OCI-M2 (cell line): ENCODE results near the gene PIGN.

Source experiments
- DNase-seq: peaks from one replicate; lab custom pipeline; 2025; ENCODE audit not compliant: unreplicated experiment; lab: John Stamatoyannopoulos, UW

PIGN gene

DNA sequence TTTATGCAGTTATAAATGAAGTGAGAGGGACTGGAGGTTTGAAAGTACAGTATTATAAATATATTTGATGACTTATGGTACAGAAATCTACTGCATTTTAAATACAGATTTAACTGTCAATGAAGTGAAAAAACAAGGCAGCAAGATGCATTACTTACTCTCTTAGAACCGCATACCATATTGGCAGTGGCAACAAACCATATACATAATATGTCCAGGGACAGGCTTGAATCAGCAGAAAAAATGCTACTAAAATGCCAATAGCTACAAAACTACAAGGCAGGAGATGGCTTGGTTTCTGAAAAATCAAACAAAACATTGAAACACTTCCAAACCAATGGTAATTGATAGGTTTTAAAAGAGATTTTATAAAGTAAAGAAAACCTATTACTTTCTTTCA lies 77.2 kb downstream of the PIGN start:
- no peak for DNase-seq

DNA sequence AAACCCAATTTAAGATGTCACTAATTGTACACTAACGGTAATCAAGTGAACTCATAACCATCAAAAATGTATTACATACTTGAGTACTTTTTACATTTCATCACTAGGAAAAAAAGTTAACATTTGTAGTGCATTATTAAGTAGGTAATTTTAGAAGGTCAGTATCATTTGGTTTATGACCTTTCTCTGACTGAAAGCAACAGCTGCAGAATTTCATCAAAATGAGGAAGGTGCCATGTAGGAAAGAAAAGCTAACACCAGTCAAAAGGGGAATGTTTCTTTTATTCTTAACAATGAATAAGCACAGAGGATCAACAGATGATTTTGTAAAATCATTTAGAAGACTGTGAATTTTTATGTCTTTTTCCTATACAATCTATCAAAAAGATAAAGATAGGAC lies 79.0 kb downstream of the PIGN start:
- no peak for DNase-seq

DNA sequence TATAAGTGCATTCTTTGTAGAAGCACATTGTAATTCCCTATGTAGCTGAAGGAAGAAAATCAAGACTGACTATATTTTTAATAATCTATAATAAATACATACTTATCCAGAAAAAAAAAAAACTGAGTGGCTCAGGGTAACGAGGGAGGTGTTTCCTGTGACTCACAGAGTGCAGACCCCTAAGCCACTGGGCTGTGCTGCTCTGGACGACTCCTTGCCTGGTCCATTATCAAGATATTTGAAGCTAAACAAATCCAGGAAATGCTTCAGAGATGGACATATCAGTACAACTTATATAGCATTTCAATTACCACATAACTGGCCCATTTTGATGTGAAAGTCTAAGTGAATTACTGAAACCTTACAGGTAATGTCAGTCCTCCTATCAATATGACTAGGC lies 80.6 kb downstream of the PIGN start:
- no peak for DNase-seq

DNA sequence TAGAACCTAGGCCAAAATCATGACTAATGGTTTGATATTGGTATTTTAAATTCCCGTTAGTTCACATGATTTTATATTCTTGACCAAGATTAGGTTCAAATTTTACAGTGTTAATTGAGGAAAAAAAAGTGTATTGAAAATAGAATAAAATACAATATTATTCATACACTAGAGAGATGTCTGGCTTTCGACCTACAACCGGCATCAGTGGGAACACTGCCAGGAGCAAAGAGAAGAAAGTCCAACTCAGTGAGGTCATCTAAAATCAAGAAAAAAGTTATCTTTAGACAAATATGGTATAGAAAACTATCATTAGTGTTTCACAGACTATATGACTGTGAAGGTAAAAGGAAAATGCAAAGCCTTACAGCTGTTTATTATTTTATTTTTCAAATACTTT lies 81.5 kb downstream of the PIGN start:
- no peak for DNase-seq

DNA sequence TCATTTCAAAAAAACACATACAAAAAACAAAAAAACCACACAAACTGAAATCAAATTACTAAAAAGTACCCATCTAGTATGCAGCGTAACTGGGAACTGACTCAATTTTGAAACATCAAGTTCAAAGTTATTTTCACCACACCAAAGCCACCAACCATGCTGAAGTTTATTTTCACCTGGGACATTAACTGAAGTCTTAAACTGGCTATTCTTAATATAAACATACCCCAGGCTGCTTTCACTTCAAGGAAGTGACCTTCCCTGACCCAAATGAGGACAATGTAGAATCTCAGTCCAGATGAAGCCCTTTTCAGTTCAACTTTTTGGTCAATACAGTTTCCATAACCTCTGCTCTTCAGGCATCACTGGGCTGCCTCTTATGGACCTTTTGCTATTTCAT lies 84.6 kb downstream of the PIGN start:
- no peak for DNase-seq

DNA sequence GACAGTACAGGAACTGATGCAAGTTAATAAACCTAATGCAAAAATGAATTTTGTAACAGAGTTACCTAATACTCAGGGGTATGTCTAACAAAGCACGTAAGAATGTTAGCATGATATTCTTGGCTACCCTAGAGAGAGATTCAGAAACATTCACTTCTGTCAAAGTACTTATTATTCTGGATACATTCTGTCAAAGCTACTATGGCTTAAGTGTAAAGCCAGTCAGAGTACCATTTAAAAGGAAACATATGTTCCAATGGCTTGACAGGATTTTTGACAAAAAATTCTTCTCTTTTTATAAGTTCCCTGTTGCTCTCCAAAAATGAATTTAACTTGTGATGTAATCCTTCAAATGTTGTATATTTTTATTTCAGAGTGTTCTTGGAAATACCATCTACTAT lies 85.5 kb downstream of the PIGN start:
- no peak for DNase-seq

DNA sequence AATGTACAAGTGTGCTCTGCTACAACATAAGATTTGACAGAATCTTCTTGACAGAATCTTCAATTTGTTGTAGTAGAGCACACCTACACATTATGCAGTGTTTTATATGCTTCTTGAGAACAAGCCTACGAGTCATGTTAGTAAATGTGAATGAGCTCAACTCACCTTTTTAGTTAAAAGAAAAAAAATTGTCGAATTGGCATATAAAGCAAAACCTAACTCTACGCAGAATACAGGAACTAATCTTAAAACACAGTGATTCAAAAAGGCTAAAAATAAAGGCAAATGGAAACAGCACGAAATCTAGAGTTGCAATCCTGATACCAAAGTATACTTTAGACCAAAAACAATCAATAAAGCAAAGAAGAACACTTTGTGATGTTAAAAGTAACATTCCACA lies 87.9 kb downstream of the PIGN start:
- no peak for DNase-seq

DNA sequence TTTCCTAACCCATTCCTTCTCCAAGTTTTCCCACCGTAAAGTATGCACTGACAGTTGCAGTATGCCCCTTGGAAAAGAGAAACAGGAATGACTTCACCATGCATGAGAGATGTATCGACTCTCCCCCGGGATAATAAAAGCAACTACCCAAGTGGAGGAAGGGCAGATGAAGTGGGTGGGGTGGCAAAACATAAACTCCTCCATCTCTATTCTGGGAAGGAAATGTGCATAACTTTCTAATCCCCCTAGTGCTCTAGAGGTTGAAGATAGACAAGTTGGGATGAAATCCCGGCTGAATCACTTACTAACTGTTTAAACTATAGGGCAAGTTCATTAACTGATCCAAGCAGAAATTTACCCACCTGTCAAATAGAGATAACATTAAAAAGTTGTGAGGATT lies 89.2 kb downstream of the PIGN start:
- DNase-seq: no peak

DNA sequence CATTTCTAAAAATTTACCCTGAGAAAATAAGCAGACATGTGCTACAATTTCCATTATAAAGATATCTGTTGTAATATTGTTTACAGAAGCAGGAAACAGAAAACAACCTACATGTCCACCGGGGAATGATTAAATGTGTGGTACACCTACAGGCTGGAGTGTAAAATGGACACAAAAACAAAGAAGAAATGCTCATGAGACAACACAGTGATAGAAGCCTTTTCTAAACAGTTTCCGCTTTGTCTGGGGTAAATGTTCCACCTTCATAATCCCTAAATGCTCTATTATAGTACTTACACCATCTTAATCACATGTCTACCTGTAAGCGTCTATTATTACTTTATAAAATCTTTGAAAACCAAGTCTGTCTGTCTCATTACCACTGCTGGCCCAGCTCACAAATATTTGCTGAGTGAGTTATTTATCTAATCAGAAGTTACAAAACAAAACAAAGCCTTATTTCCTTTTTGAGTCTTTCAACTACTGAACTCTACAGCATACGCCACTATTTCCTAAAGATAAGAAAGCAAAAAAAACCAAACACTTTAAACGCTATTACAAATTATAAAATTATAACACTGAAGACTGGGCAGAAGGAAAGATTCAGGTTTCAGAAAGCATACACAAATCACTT lies 95.3 kb downstream of the PIGN start:
- DNase-seq: no peak

DNA sequence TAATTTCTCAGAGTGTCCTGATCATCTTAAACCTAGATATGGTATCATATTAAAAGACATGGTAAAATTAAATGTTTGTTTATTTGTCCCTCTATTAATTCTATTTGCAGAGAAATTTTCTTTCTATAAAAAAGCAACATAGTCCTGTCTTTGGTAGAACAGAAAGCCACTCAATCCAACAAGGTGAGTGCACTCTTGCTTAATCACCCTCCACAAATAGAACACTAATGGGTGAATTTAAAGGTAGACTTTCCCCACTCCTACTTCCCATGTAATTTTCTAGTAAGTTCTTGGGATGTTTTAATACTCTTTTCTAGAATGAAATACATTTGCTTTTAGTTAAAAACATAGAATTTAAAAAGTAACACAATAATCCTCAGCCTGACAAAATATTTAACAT lies 97.7 kb downstream of the PIGN start:
- DNase-seq: no peak

DNA sequence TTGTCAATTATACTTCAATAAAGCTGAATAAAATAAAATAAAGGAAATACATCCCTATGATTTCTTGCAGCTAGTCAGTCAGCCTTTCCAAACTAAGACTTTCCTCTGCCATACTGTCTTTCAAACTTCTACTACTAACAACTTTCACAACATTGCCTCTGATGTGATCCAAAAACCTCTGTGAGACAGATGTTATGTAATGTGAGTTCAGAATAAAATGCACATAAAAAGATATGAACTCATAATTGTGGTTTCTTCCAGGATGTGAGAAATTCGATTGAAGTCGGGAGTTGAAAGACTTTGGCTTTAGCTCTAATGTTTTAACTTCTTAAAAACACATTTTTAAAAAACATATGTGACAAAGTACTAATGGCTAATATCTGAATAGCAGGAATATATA lies 98.7 kb downstream of the PIGN start:
- DNase-seq: no peak

DNA sequence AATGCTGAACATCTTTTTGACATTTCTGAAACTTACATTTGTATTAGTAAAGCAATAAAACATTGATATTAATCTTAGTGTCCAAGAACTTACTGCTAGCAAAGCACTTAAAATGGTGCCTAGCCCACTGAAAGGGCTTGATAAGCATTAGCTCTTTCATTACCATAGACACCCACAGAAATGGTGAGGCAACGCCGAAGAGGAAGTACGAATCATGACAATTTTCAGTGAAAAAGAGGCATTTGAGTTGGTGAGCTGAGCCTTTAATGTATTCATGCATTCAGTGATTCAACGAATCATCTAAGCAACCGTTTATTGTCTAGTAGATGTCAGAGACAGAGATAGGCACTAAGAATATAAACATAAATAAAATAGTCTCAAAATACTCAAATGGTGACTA lies 101.1 kb downstream of the PIGN start:
- DNase-seq: no peak

DNA sequence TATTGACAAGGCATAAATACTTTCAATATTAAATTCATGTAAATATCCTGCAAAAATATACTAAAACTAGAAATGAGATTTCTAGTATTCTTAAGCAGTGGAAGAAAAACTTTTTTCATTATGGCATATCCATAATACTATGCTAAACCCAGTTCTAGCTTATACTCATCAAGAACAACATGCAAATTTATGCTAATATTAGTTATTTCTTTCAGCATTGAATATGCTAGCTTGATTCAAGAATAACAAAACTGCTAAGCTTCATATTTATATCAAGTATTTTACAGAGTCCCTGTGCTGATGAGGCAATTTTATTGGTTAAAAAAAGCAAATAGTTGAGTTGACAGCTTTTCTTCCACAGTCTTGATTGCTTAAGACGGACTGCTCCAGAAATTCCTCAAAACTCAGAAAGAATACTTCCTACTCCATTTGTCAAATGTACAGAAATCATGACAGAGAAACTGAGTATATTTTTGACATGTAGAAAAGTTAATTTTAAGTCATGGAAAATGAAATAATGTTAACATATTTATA lies 105.0 kb downstream of the PIGN start:
- DNase-seq: no peak

DNA sequence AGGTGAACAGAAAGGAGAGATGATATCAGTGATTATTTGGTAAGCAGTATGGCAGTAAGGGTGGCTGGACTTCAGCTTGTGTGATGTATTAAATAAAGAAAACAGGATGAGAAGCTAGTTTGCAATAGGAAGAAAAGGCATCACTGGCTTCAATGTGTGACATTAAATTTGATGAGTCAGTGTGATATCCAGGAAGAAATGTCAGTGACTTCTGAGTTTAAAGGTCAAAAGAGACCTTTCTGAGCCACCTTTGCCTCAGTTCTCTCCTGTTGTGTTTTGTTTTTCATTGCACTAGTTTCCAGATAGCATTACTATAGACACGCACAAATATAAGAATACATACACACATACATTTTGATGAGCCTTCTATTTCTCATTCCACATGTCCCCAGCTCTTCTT lies 105.6 kb downstream of the PIGN start:
- no peak for DNase-seq

DNA sequence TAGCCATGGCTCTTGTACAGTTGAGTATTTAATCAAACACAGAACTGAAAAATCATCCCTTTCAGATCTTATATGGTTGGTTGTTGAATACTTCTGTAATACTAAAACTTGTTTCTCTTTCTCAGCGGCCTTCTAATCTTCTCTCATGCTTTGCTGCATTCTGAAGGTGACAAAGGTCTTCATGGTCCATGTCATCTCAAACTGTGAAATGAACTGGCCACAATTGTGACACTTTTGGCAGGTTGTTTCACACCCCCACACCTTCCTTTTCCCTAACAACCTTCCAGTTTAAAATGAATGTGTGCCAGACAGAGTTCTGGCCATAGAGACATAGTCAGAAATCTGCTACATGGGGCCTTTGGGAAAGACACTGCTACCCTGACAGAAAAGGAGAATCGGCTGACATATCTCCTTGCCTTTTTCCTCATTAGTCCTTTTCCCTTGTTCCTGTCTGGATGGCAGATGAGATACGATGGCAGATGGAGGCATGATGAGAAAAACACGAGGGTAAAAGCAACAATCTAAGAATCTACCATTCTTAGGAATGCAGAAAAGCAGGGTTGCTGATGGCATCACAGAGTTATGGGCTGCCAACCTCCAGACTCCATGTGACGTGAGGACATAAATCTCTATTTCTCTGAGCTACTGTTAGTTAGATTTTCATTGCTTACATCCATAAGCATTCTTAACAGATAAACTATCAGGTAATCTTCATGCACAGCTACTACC lies 106.5 kb downstream of the PIGN start:
- DNase-seq: no peak

DNA sequence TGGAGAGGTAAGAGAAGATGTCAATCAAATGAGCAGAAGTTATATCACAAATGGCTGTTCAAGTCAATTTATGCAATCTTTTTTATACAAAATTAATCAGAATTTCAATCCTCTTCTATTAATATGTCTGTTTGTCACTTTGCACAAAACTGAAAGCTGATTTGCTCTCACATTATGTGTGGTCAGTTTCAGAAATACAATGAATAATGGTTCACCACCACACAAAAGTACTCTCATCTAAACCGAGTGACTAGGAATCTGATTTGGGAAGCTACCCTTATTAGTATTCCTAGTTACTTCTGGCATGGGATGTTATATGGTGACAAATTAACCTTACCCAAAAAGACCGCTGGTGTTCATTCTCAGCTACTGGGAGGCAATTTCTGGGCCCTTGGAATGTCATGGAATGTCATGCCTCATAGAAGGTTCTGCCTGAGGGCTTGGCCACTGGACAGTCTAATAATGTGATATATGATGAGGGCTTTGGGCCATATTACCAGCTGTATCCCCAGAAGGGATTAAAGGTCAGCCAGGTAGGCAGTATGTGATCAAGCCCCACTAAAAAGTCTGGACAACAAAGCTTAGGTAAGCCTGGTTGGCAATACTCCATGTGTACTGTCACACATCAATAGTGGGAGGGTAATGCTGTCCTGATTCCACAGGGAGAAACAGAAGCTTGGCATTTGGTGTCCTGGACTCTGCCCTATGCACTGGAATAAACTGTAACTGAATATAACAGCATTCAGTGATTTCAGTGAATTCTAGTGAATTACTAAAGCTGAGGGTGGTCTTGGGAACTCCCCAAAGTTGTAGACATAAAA lies 113.2 kb downstream of the PIGN start:
- DNase-seq: no peak

DNA sequence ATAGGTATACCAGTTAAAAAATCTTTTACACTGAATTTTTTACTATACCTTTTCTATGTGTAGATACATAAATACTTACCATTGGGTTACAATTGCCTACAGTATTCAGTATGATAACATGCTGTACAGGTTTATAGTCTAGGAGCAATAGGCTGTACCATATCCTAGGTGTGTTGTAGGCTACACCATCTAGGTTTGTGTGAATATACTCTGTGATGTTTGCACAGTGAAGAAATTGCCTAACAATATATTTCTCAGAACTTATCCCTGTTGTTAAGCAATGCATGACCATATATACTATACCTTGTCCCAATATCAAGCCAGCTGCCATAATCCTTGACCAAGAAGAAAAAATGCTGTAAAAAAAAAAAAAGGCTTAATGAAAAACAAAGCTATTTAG lies 114.5 kb downstream of the PIGN start:
- no peak for DNase-seq

DNA sequence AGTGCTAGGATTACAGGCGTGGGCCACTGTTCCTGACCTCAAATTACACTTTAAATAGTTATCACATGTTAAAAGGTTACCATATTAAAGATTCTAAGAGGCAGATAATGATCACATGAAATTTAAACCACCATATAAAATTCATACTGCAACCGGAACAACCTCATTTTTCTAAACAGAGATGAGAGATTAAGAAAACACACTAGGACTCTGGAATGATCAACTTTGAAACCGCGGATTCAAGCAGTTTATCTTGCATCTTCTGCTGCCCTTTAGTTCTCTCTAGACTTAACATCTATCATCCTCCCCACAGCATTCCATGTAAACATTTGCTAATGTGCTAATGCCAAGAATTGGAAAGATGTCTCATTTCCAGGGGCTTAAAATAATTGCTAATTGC lies 115.8 kb downstream of the PIGN start:
- no peak for DNase-seq

DNA sequence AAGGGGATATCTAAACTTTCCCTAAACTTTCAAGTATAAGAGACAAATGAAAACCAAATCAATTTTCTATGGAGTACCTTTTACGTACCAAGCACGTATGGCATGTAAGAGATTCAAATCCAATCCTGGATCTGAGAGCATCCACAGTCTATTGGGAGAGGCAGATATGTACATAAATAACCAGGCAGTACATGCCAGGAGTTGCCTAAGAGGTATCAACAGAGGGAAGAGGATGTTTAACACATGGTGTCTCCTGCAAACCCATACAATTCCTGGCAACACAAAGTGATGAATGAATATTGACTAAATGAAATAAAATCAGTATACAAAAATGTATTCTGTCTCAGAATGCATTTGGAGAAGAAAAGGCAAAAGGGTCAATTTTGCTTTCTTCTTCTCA lies 116.6 kb downstream of the PIGN start:
- no peak for DNase-seq

DNA sequence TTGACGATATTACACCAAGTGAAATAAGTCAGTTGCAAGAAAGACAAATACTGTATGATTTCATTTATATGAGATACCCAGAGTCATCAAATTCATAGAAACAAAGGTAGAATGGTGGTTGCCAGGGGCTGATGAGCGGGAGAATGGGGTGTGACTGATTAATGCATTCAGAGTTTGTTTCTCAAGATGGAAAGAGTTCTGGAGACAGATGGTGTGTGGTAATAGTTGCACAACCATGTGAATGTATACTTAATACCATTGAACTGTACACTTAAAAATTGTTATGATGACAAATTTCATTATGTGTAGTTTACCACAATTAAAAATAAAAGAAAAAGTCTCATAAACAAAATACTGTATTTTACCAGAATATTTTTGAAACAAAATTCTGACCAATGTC lies 117.3 kb downstream of the PIGN start:
- DNase-seq: no peak

DNA sequence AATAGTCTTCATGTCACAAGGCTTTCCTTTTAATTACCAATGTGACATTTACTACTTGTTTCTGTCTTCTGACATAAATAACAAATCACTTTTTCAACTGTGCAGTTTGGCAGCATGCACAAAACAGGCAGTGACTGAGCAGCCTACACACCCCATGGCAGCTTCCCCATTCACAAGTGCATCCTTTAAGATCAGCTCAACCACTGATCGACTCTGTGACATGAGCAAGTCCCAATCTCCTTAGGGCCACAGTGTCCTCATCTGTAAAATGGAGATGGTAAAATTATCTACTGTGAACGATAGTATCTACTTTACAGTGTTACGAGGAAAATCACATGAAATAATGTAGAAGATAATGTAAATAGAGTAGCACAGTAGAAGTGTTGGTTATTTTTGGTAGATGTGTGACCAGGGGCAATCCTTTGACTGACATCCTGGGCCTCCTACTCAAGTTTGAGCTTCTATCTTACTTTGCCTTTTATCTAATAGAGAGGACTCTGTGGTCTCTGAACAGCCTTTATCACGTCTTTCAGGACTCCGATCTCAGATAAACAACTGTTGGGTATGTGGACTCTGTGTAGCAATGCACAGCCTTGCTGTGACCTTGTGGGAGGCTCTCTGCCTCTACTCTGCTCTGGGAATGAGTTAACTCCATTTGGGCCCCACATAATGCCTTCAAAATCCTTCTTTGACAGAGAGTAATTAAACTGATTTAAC lies 120.6 kb downstream of the PIGN start:
- no peak for DNase-seq
